ENCODE results near the gene CDX1. TPM values are rescaled to one million over a fixed set of nuclear protein-coding genes. Genes with fewer than 3 reads are reported as not detected.
A peak's percentile ranks its signal among the peaks of the same experiment; 100 is the strongest.

The CDX1 gene
- total and polyA plus RNA-seq, 2 of the 8 experiments (the other 6 are each of a cell fraction or from before 2014, with no cell fraction given) = not detected

GRCh38 chr5:150178262-150178661 lies 11.7 kb downstream of the CDX1 start:
- no peak overlapping the region for H3K27ac ChIP-seq (ENCODE audit: low read depth, low read length)
- H3K23me2 ChIP-seq (ENCODE audit: low read depth, low read length) = no peaks in the 10 kb centered on the region
- no peak overlapping the region for H2BK12ac ChIP-seq (ENCODE audit: low read depth, low read length)
- H3K14ac ChIP-seq (ENCODE audit: insufficient read length) = no peak overlapping the region
- no peak overlapping the region for H2AFZ ChIP-seq (ENCODE audit: low read length)
- no peak overlapping the region for H4K5ac ChIP-seq (ENCODE audit: insufficient read length, low read depth, low read length)
- no peak overlapping the region for H2BK120ac ChIP-seq (replicated peaks; ENCODE audit: low read depth, low read length)
- H3K18ac ChIP-seq (ENCODE audit: extremely low read depth, low read length) = no peak overlapping the region
- POLR2A ChIA-PET (ENCODE audit: partially characterized antibody) = interaction anchor here (1.3 kb wide), 1 partner anchor 29 kb away, joined by 4 read pairs; no protein-coding TSS in a partner anchor
- no peaks in the 10 kb centered on the region for H3K9me3 ChIP-seq (ENCODE audit: insufficient read depth in 2 of 2, low read depth in 1 of 2, low read length in 1 of 2)
- H3K56ac ChIP-seq (replicated peaks; ENCODE audit: insufficient read length, low read depth, low read length) = no peak overlapping the region
- no peak overlapping the region for H3K4me3 ChIP-seq (ENCODE audit: extremely low read depth in 1 of 4, insufficient read depth in 2 of 4, low read depth in 3 of 4, low read length in 4 of 4)
- peaks cover 0 to 8% (median 4%) of the 10 kb centered on the region in 4 experiments; a peak in 4 of 7 replicates for H3K27me3 ChIP-seq (replicated peaks in 1 of 4; ENCODE audit: control insufficient read depth in 3 of 4, extremely low read depth in 1 of 4, insufficient read depth in 3 of 4, low read length in 3 of 4)
- H3K23ac ChIP-seq (ENCODE audit: insufficient read length) = no peak overlapping the region
- H3K9ac ChIP-seq (replicated peaks in 1 of 4; ENCODE audit: extremely low read depth in 1 of 4, low read depth in 3 of 4, low read length in 3 of 4) = no peak overlapping the region
- CTCF ChIA-PET (ENCODE audit: partially characterized antibody) = interaction anchor here (1.6 to 17.8 kb wide), 6 partner anchors 9 to 52 kb away, joined by 6 to 406 read pairs (median 158); partner anchors contain the start of genes CDX1 and SLC6A7
- no peaks in the 10 kb centered on the region; a peak in 1 of 7 replicates for H3K4me1 ChIP-seq (replicated peaks in 1 of 4; ENCODE audit: control insufficient read depth in 3 of 4, insufficient read depth in 4 of 4, low read length in 3 of 4)
- H2AK5ac ChIP-seq (ENCODE audit: low read depth, low read length) = no peak overlapping the region
- DNase-seq (ENCODE audit: low read depth in 1 of 2, low spot score in 2 of 2) = no peak
- H4K8ac ChIP-seq (ENCODE audit: extremely low read depth, insufficient read depth, low read length) = peak overlapping the region; percentile 1; the same call in 1 of the 2 replicates
- no peak overlapping the region for H2BK5ac ChIP-seq (ENCODE audit: low read depth, low read length)
- H3K79me1 ChIP-seq (ENCODE audit: low read depth, low read length) = no peaks in the 10 kb centered on the region; the same call in 1 of the 2 replicates
- no peak overlapping the region for H3K4ac ChIP-seq (replicated peaks; ENCODE audit: insufficient read length, low read depth, low read length)
- no peak overlapping the region for H2BK20ac ChIP-seq (ENCODE audit: low read length)
- WGBS, 2 experiments (ENCODE audit: extremely low coverage in 1 of 2, insufficient coverage in 1 of 2, insufficient read length in 1 of 2, insufficient replicate concordance in 2 of 2, low coverage in 1 of 2, low lambda C conversion rate in 2 of 2, missing lambda C conversion rate in 1 of 2) = 68% methylated on average over 2 of the region's 4 CpGs; no CpG with 5 or more reads in 1 of the 2 experiments
- H3K79me2 ChIP-seq (ENCODE audit: control insufficient read depth in 1 of 2, insufficient read depth in 2 of 2, low read length in 2 of 2) = no peaks in the 10 kb centered on the region
- H3K4me2 ChIP-seq (ENCODE audit: insufficient read depth in 1 of 2, low read depth in 2 of 2, low read length in 2 of 2) = no peak overlapping the region
- H2BK15ac ChIP-seq (ENCODE audit: low read length) = no peak overlapping the region
- no peaks in the 10 kb centered on the region for H4K20me1 ChIP-seq (replicated peaks in 1 of 2; ENCODE audit: control insufficient read depth in 1 of 2, insufficient read depth in 2 of 2, low read length in 2 of 2)
- no peak for FAIRE-seq
- no peak overlapping the region for H4K91ac ChIP-seq (replicated peaks; ENCODE audit: insufficient read length, low read length)
- H3K36me3 ChIP-seq (ENCODE audit: control insufficient read depth in 2 of 4, insufficient read depth in 4 of 4, low read length in 3 of 4) = no peaks in the 10 kb centered on the region
- no peak for TF ChIP-seq HDAC6 (IDR thresholded peaks at IDR 0.05; ENCODE audit: low read depth, low read length)
- TF ChIP-seq ZNF274 (IDR thresholded peaks at IDR 0.05; ENCODE audit: borderline replicate concordance, extremely low read depth, low read length) = no peak
- TF ChIP-seq POLR2A (IDR thresholded peaks at IDR 0.05; ENCODE audit: control extremely low read depth in 1 of 2, low read depth in 2 of 2, low read length in 2 of 2) = no peak
- TF ChIP-seq POLR2AphosphoS5 (IDR thresholded peaks at IDR 0.05; ENCODE audit: low read depth, low read length) = no peak
- no peak for TF ChIP-seq CHD1 (IDR thresholded peaks at IDR 0.05; ENCODE audit: low read depth, low read length)
- TF ChIP-seq MAFK (IDR thresholded peaks at IDR 0.05; ENCODE audit: low read depth, low read length) = no peak
- TF ChIP-seq TAF7 (optimal IDR thresholded peaks at IDR 0.05; ENCODE audit: borderline replicate concordance, low read depth, low read length) = no peak
- TF ChIP-seq CBX8 (IDR thresholded peaks at IDR 0.05; ENCODE audit: borderline replicate concordance, low read depth, low read length) = no peak
- TF ChIP-seq ATF2 (IDR thresholded peaks at IDR 0.05; ENCODE audit: low read length) = no peak
- no peak for TF ChIP-seq PHF8 (conservative IDR thresholded peaks at IDR 0.05; ENCODE audit: low read depth, low read length)
- no peak for TF ChIP-seq EGR1 (IDR thresholded peaks at IDR 0.05; ENCODE audit: borderline replicate concordance, low read depth, low read length)
- TF ChIP-seq HDAC2 (IDR thresholded peaks at IDR 0.05; ENCODE audit: borderline replicate concordance in 1 of 2, low read depth in 2 of 2, low read length in 2 of 2) = no peak
- no peak for TF ChIP-seq SIX5 (IDR thresholded peaks at IDR 0.05; ENCODE audit: low read depth, low read length)

Measured in H1 (cell line).